IPS-18c (cell line): ENCODE data around the gene GPR143.
"Not testable (repeated sequence)": the region's sequence is repeated elsewhere in the genome, so short reads cannot be mapped to it uniquely, and the experiment has no call there.

ENCODE experiments used
- H3K4me3 ChIP-seq: 2 replicates; pipeline ENCODE4 v1.7.0; 2013; ENCODE audit warnings: low read depth, mild to moderate bottlenecking, low read length, moderate library complexity; ENCODE audit not compliant: insufficient read depth
- H3K9me3 ChIP-seq: one replicate; pipeline ENCODE4 v1.6.1; 2013; ENCODE audit warnings: mild to moderate bottlenecking, low read length, moderate library complexity; ENCODE audit not compliant: control insufficient read depth, insufficient read depth

The GPR143 gene

DNA sequence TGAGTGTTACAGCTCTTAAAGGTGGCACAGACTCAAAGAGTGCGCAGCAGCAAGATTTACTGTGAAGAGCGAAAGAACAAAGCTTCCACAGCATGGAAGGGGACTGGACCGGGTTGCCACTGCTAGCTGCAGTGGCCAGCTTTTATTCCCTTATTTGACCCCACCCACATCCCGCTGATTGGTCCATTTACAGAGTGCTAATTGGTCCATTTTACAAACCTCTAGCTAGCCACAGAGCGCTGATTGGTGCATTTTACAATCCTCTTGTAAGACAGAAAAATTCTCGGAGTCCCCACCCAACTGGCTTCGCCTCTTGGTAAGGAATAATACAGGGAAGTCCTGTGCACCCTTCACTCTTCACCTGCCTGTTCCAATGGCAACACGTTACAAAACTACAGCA is 18.7 kb upstream of the GPR143 start:
- Histone ChIP-seq H3K4me3 (no peak overlapping the region; the same call in 1 of the 2 replicates), H3K9me3 (peaks cover 12% of the 10 kb centered on the region)

DNA sequence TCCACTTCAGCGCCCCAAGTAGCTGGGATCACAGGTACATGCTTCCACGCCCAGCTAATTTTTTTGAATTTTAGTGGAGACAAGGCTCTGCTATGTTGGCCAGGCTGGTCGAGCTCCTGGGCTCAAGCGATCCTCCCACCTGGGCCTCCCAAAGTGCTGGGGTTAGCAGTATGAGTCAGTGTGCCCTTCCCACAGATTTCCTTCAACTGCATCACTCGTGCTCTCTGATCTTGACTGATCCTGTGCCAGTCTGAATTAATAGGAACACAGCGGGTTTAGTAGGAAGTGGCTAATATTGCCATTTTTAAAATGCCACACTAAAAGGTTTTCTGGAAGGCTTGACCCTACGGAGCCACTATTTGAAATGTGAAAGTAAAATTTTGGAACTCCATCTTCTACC is 16.3 kb upstream of the GPR143 start:
- peak overlapping the region; percentile 9; the same call in 1 of the 2 replicates for H3K4me3 ChIP-seq

DNA sequence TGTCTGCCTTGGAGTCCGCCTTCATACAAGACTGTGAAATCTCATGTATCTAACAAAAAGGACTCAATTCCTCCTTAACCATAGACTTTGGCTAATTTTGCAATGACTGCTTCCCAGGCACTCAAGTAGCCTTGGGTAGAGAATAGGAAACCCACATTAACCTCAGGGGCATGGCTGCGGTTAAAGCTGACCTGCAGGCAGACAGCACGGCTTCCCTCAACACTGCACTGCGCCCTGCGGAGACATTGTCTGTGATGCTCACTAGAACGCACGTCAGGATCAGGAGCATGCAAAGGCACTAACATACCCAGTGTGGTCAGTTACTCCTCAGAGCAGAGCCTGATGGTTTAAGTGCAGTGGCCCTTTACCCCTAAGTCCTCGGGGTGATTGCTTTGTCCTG is 10.3 kb upstream of the GPR143 start:
- H3K4me3 ChIP-seq = no peak overlapping the region
- H3K9me3 ChIP-seq = peaks cover 8% of the 10 kb centered on the region

More for the DNA sequence above, 16.3 kb upstream of the GPR143 start:
- H3K9me3 ChIP-seq = peaks cover 12% of the 10 kb centered on the region

DNA sequence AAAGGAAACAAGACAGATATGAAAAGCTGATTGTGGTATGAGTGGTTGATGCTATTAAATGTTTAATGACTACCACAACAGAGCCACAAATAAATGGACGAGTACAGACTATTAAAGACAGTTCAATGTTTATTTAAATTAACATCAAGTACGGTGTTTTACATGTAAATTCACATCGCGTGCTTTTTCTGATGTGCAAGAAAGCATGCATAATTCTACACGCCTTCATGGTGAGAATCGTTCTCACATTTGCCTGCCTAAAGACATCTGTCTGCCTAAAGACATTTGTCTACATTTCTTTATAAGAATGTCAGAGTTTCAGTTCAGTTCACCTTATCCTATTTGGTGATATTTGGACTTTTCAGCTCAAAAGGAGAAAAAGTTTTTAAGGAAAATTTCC is 7.3 kb upstream of the GPR143 start:
- H3K9me3 ChIP-seq = peaks cover 4% of the 10 kb centered on the region
- H3K4me3 ChIP-seq = no peak overlapping the region

DNA sequence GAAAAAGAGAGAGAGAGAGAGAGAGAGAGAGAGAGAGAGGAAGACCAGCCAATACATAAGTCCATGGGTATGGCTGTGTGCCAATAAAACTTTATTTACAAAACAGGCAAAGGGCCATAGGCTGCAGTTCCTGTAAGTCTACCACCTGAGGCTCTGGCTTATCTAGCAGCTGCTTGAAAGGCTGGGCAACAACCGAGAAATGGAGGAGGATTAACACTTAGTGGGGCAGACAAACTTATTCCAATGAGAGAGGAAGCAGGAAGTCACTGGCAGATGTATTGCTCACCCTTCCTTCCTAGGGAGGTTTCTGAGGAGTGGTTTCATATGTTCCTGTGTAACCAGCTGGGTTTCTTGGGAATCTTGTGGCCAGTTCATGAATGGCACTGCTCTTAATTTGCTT is 4.7 kb upstream of the GPR143 start:
- H3K9me3 ChIP-seq = peaks cover 11% of the 10 kb centered on the region
- H3K4me3 ChIP-seq = no peak overlapping the region

DNA sequence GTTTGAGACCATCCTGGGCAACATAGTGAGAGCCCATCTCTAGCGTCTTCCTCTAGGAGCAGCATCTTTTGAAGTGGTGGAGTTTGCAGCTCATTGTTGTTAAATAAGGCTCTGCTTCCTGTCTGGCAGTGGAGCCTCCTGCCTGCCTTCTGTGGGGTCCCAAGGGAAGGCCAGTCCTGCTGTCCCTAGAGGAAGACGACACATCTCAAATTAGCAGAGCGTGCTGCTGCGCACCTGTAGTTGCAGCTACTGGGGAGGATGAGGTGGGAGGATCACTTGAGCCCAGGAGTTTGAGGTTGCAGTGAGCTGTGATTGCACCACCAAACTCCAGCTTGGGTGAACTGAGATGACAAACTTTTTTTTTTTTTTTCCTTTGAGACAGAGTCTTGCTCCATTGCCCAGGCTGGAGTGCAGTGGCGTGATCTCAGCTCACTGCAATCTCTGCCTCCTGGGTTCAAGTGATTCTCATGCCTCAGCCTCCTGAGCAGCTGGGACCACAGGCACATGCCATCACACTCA is 2.7 kb upstream of the GPR143 start:
- H3K4me3 ChIP-seq = not testable (repeated sequence)

DNA sequence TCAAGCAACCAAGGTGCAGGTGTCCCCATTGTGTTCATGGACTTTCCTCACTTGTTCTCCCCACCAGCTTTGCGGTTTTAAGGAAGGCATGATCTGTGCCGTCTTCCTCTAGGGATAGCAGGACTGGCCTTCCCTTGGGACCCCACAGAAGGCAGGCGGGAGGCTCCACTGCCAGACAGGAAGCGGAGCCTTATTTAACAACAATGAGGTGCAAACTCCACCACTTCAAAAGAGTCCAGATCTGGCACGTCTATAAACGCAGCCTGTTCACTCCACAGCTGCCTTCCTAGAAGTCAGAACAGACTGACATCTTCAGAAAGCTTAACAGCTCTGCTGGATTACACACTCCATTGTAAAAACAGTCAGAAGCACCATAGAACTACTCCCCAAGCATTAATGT is 1.7 kb upstream of the GPR143 start:
- H3K9me3 ChIP-seq = peaks cover 16% of the 10 kb centered on the region
- no peak overlapping the region for H3K4me3 ChIP-seq

More for the DNA sequence above, 2.7 kb upstream of the GPR143 start:
- H3K9me3 ChIP-seq = peaks cover 16% of the 10 kb centered on the region

DNA sequence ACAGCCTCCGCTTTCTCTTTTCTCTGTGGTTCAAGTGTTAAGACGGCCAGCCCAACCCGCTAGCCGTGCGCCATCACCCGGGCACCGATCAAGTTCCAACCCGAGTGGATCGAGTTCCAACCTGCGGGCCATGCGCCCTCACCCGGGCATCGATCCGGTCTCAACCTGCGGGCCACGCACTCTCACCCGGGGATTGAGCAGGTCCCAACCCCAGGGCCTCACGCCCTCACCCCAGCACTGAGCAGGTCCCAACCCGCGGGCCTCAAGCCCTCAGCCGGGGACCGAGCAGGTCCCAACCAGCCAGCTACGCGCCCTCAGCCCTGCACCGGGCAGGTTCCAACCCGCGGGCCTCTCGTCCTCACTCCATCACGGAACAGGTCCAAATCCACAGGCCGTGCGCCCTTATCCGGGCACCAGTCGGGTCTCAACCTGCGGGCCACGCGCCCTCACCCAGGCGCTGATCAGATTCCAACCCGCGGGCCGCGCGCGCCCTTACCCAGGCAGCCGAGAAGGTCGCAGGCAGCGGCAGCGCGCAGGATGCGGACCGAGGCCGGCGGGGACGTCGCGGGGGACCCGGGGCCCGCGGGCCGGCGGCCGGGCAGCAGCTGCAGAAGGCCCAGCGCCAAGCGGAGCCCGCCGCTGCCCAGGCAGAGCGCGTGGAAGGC is 443 bp downstream of the GPR143 start:
- Histone ChIP-seq H3K9me3 (peaks cover 14% of the 10 kb centered on the region), H3K4me3 (peak overlapping the region; percentile 38)

DNA sequence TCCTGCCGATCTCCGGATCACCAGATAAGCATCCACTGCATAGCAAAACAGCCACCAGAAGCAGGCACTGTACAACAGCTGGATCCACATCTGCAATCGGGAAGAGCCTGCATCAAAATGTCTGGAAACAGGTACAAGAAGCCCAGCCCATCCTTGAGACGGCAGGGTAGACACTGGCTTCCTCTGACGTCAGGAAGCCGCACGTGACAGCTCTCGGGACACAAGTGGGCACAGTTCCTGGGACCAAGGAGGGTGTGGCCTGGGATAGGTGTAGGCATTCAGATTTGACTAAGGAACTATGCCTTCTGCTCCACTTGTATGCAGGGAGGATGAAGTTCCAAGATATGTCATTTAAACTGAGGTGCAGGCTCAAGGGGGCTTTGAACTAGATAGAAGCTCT is 6.3 kb downstream of the GPR143 start:
- Histone ChIP-seq H3K9me3 (peaks cover 9% of the 10 kb centered on the region), H3K4me3 (no peak overlapping the region; the same call in 1 of the 2 replicates)

DNA sequence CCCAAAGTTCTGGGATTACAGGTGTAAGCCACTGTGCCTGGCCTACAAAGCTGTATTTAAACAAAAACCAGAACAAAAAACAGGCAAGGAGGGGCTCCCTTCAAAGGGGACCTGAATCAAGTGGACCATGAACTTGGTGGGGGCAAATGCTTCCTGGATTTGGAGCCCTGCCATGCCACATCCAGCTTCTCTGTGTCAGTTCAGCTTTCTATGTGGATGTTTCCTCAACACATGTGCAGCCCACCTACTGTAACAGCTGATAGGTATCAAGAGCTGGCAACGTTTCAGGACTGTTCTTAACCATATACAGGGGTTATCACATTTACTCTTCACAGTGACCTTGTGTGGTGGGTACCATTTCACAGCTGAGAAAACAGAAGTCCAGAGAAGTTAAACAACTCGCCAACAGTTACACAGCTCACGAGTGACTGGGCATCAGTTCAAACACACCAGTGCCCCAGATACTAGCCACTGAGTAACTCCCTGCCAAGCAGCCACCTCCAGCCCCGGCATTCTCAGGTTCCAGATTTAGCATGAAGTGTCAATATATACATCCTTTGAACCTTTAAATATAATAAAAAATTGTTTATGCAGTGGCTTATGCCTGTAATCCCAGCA is 7.5 kb downstream of the GPR143 start:
- Histone ChIP-seq H3K4me3 (no peak overlapping the region), H3K9me3 (peaks cover 8% of the 10 kb centered on the region)

DNA sequence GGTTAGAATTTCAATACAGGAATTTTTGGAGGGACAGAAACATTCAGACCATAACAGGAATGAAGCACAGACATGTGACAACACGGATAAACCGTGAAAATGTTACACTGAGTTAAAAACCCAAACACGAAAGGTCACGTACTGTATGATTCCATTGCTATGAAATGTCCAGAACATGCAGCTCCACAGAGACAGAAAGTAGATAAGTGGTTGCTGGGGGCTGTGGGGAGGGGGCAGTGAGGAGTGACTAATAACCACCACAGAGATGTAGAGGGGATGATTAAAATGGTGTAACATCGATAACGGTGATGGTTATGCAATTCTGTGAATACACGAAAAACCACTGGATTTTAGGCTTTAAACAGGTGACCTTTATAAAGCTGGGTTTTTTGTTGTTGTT is 8.3 kb downstream of the GPR143 start:
- H3K4me3 ChIP-seq = no peak overlapping the region
- peaks cover 8% of the 10 kb centered on the region for H3K9me3 ChIP-seq

DNA sequence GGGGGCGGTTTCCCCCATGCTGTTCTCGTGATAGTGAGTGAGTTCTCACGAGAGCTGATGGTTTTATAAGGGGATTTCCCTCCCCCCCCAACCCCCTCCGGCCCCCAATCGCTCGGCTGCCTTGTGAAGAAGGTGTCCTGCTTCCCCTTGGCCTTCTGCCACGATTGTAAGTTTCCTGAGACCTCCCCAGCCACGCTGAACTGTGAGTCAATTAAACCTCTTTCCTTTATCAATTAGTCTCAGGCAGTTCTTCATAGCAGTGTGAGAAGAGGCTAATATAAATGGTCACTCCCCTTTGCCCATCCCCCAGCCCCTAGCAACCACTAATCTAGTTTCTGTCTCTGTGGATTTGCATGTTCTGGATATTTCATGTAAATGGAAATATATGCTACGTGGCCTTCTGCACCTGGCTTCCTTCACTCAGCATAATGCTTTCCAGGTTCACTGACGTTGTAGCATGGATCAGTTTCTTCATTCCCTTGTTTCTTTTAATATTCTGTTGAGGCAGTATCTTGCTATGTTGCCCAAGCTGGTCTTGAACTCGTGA is 16.4 kb downstream of the GPR143 start:
- Histone ChIP-seq H3K9me3 (peaks cover 13% of the 10 kb centered on the region), H3K4me3 (no peak overlapping the region)

DNA sequence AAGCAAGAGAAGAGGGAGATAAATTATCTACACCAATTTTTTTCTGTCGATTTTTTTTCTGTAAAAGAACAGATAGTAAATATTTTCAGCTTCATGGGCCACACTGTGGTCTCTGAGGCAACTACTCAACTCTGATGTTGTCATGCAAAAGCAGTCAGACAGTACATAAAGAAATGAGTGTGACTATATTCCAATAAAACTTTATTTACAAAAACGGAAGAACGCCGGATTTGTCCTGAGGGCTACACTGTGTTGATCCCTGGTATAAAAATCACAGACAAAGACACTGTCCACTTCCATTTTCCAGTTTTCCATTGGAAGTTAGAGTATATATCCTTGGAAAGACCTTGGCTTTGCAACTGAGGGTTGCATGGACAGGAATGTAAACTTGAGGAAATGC is 18.0 kb downstream of the GPR143 start:
- H3K4me3 ChIP-seq = no peak overlapping the region

DNA sequence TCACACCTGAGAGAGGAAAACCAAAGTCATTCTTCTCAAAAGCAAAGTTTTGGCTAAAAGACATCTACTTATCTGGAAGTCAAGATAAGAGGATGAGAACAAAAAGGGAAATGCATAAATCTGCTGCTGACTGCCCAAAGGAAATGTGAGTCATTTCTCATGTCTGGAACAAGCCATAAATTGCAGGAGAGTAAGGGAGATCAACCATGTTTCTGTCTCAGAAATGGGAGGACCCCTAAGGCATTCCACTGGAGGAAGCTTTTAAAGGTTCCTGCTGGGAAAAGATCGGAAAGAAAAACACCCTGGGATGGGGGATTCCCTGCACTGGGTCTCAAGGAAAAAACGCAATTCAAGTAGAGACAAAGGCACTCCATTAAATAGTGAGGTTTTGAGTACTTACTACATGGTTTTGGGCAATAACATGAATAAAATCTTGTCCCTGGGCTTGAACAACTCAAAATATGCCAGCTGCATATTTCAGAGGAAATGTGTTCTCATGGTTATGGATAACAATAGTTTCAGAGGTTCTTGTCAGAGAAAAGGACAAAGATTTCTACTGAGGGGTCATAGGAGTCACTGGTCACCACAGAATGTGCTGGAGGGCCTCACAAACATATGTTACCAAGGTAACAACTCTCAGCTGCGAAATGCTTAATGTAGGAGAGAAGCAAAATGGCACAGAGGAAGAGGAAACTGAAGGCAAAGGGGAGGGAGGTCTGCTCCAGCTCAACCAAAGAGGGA is 19.3 kb downstream of the GPR143 start:
- Histone ChIP-seq H3K4me3 (no peak overlapping the region), H3K9me3 (peaks cover 12% of the 10 kb centered on the region)

More for the DNA sequence above, 18.0 kb downstream of the GPR143 start:
- peaks cover 12% of the 10 kb centered on the region for H3K9me3 ChIP-seq

DNA sequence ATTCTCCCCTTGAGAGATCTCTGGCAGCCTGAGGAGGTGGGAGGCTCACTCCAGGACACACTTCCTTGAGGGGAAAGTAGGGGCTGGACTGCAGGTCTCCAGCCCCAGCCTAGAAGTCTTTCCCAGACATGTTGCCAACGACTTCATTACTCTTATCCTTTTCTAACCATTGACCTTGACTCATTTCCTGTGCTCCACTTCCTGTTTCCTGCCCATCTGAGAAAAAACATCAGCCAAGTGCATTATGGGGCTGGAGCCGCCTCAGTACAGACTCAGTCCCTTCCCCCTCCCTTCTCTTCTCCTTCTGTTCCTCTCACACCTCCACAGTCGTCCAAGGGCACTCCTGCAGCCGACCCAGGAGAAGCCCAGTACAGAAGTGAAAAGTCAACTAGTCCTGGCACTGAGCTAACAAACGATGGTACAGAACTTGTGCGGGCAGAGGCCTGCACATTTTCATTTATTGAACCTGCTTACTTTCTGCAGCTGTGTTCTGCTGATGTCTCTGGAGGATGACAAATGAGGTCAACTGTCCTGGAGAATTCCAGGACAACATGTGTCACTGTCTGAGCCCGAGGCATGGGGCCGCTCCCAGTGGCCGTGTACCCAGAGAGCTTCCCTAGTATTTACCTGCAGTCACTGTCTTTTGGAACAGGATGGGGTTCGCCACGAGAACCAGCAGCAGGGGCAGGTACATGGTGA is 20.1 kb downstream of the GPR143 start:
- no peak overlapping the region for H3K4me3 ChIP-seq

DNA sequence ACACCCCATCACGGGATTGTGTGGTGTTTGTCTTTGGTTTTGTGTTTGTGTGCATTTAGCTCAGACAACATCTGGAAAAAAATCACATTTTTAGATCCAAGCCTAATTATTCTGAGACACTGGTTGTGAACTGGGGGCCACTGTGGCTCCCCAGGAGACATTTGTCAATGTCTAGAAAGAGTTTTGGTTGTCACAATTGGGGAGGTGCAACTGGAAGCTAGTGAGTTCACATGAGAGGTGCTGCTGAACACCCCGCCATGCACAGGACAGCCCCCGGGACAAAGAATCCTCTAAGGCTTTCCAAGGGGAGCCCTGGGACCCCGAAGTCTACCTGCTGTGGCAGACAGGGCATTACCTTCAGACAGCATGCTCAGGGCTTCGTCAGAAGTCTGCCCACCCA is 26.5 kb downstream of the GPR143 start:
- Histone ChIP-seq H3K9me3 (peaks cover 14% of the 10 kb centered on the region), H3K4me3 (no peak overlapping the region)

More for the DNA sequence above, 20.1 kb downstream of the GPR143 start:
- peaks cover 8% of the 10 kb centered on the region for H3K9me3 ChIP-seq

DNA sequence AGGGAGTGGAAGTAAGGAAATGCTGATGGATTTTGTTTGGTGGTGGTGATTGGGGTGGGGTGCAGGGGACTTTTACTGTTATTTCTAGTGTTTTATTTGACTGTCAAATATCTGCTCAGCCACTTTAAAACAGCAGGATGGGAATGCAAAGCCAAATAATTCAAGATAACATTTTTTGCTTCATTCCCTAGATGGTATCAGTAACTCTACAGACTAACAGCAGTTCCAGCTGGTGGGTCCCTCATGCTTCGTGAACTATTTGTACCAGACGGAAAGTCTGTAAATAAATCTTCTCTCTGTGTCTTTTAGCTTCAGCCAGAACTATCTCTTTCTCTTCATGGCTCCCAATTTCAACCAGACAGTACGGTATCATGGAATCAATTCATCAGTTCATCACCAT is 27.5 kb downstream of the GPR143 start:
- peaks cover 12% of the 10 kb centered on the region for H3K9me3 ChIP-seq

More for the DNA sequence above, 27.5 kb downstream of the GPR143 start:
- no peak overlapping the region for H3K4me3 ChIP-seq
